Measurements from ENCODE around the gene ANTXR2.

The ANTXR2 gene

GRCh38 chr4:79979785-79980437 is 93.1 kb downstream of the ANTXR2 start:
- no peak for DNase-seq

- DNase-seq = no peak
Measured at GRCh38 chr4:79977131-79977840, 95.7 kb downstream of the ANTXR2 start.

DNA sequence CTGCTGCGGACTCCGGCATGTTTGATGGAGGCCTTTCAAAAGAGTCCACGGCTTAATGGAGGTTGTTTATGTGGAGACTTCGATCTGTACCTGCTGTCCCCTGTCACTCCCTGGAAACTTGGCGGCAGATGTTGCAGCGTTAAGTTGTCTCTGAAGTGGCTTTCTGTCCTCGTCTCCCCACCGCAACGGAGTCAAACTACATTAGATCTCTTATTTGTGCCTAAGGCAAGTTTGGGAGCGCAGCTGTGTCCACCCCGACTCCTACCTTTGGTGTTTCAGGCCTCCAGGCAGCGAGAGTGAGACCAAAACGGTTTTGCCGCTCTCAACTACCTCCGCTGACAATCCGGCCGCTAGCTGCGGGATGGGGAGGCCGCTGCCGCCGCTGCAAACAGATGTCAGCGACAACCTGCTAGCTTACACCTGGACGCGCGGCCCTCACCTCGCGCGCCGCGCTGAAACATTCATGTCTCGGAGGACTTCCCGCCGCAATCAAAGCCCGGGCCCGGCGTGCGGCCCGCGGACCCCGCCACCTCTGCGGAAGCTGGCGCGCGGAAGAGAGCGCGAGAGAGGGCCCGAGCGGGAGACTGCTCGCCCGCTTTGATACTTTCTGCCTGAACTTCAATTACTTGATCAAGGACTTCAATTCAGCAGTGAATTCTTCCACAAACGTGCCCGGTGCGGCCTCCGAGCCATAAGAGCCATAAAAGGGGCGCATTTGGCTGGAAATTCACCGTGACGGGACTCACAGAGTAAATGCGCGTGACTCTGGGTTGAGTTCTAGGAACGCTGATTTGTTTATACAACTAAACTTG is 108.4 kb downstream of the ANTXR2 start:
- no peak for DNase-seq

DNA sequence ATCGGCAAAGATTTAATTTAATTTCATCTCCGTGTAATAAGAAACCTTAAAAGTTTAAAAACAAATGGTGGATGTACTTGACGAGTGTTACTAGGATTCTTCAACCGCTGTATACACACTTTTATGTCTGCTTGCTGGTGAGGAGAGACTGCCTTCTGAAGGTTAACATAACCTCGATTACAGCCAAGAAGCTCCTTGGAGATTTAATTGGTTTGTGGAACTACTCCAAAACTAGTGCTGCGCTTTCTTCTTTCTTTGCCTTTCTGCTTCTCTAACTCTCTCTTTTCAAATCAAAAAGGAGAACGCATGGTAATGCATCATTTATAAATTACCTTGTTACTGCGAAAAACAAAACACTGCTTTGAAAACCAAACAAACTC is 109.0 kb downstream of the ANTXR2 start:
- no peak for DNase-seq

DNA sequence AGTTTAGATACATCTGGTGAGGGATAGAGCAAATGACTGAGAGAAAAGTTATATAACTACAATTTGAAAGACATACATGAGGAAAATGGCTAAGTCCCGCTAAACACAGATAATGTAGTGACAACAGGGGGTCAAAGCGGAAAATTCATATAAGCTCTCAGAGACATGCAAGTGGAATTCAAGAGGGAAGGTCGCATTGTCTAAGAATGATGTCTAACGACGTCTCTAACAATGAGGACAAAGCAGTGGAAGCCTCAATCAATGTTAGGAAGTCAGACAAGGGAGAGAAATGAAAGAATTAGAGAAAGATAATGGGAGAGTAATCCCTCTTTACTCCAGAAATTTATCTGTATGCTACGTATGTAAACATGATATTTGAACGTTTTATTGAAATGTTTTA is 113.4 kb downstream of the ANTXR2 start:
- DNase-seq = no peak

DNA sequence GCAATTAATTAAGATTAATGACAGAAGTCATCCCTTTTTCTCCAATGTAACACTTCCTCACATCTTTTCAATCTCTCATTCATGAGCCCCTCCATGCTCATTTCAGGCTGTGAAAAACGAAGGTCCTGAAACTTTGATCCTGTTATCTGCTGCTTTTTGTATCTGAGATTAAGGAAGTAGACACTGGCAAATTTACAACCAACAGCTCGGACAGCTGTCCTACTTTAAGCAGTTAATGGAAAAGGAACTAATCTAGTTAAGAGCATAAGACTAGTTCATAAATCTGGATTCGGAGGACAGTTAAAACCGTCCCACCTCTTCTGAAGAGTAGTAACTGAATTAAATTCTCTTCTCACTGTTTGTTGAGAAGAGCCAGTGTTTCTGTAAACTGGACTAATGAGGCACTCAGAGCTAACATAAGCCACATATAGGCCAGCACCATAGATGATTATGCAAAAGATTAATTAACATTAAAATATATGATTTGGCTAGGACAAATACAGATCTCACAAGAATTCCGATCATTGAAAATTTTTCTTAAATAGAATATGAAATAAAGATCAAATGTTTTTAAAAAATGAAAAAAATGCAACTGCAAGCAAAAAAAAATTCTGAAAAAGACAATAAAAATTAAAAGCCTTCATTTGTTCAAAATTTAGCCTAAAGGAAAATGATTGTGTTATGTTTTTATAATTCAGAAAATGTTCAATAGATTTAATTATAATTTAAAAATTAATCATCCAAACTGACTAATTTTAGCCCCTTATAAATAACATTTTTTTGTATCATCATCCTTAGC is 114.4 kb downstream of the ANTXR2 start:
- DNase-seq = no peak

DNA sequence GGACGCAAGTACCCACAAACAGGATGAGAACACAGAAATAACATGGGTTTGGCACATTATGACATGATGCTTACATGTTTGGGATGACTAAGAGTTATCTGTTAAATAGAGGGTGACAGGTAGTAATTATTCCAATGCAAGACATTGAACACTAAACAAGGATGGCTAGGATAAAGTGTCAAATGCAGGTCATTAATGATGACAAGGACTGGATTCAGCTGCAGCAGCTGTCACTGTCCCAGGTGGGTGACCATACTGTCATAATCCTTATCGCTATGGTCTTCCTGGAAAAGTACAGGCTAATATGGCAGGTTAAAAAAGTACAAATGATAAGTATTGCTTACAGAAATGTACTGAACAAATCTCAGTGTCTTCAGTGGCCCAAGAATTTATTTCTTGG is 123.9 kb downstream of the ANTXR2 start:
- DNase-seq = no peak

DNA sequence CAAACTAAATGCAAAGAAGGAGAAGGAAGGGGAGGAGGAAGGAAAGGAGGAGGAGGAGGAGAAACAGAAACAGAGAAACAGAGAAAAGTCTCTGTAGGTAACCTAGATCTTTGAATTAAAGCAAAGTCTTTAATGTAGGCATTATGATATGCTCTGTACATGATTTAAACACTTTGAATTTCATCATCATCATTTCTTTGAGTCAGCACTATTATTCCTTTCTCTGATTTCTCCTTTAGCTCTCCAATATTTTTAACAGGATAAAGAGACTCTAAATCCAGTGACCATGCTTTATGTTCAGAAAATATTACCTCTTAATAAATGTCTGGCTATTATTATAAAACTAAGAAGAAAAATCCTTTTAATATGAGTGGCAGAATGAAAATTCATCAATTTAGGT is 124.3 kb downstream of the ANTXR2 start:
- no peak for DNase-seq

DNA sequence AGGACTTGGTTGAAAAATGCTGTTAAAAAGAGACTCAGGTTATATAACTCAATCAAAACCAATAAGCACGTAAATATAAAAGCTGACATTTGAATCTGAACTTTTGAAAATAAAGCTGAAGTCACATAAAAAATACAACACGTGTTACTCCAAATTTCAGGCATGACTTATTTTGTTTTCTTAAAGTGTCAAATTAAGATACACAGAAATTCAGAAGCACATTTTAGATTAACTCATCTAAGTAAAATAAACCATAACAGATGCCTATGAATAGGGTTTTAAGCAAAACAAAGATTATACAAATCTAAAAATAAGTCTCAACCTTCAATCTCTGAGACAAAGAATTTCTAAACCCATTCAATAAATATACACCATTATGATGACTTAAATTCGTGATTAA is 124.8 kb downstream of the ANTXR2 start:
- DNase-seq = no peak

- no peak for DNase-seq
Measured at GRCh38 chr4:79947386-79947785, 125.6 kb downstream of the ANTXR2 start.

GRCh38 chr4:79935274-79935673 is 137.8 kb downstream of the ANTXR2 start:
- no peak for DNase-seq

- no peak for DNase-seq
Measured at GRCh38 chr4:79934660-79935059, 138.4 kb downstream of the ANTXR2 start.

- no peak for DNase-seq
Measured at GRCh38 chr4:79927931-79928330, 145.1 kb downstream of the ANTXR2 start.

DNA sequence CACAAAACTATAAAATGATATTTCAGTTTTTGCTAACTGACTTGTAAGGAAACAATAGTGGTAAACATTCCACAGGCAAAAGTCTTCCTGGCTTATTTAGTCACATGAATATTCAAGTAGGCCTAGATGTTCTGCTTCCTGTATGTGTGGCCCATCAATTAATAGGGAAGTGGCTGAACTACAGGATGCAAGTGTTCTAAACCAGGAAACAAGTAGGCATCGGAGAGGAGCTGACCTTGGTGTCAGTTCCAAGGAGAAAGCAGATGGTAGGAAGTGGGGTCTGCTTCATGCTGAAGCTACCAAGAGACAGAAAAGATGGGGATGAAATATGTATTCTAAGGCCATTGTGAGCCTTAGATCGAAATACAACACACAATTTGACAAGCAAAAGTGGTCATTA is 149.7 kb downstream of the ANTXR2 start:
- DNase-seq = no peak

GRCh38 chr4:79922011-79922410 is 151.0 kb downstream of the ANTXR2 start:
- no peak for DNase-seq

DNA sequence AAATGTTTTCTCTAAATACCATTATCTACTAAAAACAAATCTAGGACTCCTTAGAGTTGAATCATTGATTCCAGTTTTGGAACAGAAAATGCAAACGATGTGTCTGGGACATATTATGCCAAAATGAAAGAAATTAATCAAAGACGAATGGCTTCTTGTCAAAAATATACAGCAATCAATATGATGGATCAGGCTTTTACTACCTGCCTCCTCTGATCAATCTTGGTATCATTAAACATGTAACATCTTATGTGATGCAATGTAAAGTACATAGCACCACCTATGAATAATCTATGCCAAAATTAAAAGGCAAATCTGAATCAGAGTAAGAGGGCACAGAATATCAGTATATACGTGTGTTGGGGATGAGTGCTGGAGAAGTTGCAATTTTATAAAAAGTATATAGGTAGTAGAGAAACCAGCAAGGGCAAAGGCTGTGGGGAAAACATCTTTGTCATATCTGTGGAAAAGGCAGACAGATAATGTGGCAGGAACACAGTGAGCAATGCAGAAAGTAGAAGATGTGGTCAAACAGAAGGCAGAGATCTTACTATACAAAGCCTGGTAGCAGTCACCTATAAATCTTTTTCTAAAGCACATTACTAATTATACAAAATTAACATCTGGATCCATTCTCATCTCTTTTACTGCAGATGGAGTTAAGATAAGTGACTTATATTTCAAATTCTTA is 152.7 kb downstream of the ANTXR2 start:
- no peak for DNase-seq

DNA sequence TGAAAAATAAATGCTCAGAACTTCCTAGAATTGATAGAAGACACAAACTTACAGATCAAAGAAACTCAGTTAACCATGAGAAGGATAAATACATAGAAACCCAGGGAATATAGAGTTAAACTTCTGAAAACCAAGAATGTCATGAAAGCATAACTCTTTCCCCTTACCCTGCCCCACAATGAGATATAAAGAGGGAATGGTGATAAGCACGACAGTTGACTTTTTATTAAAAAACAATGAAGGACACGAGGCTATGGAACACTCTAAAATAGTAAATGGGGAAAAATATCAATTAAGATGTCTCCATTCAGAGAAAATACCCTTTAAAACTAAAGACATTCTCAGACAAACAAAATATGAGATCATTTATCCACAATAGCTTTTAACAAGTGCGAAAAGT is 154.7 kb downstream of the ANTXR2 start:
- no peak for DNase-seq

- peak; percentile 1 for DNase-seq
Measured at GRCh38 chr4:79917246-79917645, 155.8 kb downstream of the ANTXR2 start.

DNA sequence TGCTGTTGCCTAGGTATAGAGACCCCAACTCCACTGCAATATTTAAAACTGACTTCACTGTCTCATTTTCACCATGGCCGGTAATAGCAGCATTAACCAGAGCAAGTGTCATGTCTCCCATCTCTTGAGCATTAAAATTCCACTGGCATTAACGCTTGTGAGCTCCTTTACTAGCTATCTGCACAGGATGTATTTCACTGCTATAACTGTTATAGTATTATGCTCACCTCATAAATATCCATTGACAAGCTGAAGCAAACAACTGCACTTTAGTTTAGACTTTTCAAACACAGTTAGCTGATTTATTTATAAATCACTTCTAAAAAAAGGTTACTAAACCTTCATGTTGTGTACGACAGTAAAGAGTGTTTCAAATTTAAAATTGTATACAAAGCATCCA is 157.8 kb downstream of the ANTXR2 start:
- DNase-seq = no peak

DNA sequence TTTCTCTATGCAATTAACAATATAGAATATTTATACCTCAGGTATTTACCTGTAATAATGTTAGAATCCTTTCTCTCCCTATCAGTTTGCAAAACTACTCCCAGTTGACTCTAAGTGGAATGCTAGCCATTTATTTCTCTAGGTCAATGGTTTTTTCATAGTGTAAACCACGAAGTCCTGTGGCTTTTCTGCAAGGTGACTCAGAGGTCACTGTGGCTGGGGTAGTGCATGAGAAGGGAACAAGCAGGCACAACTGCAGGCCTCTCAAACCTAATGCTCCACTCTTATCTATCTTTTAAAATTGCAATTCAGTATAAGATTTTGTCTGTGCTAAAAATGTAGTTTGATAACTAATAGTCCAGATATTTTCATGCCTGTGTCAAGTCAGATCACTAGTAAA is 159.4 kb downstream of the ANTXR2 start:
- peak; percentile 1 for DNase-seq

GRCh38 chr4:79907001-79907400 is 166.0 kb downstream of the ANTXR2 start:
- DNase-seq = no peak

DNA sequence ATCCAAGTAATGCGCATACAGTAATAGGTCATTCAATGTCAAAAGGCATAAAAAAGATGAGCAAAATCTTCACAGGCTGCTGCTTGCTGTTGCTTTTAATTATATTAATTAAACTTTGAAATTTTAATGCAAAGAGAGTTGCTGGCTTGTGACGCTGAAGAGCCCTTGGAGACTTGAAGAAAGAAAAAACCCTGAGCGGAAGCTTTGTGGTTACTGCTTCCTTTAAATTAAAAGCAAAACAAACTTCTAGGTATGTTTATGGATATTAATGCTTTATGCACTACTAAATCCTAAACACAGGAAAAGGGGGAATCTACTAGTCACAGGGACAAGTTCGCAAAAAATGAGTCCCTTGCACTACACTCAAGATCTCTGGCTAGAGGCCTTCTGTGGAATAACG is 166.7 kb downstream of the ANTXR2 start:
- DNase-seq = no peak

DNA sequence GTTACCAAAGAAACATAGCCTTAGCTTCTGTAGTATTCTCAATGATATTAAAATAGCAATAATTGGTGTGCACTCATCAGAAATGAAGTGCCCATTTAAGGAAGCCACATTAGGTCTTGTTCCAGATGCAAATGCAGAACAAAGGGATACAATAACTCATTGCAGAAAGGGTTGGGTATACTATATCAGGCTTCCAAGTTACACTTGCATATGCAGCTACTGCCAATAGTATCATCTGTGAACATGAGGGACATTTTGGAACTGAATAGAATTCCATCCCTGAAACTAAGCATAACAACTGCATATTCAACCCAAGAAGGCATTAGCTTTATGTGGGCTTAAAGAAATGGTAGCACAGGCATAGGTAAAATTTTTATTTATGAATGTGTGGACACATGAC is 167.8 kb downstream of the ANTXR2 start:
- DNase-seq = no peak
